WI38 (cell line): Measurements from ENCODE around the gene SFXN3.

Source experiments
- H3K4me3 ChIP-seq: 2 replicates; pipeline ENCODE4 v1.5.1; 2011; ENCODE audit warnings: low read depth, mild to moderate bottlenecking, control low read depth, low read length
- TF ChIP-seq, protein P1 (sequence below): IDR thresholded peaks from 2 replicates; pipeline ENCODE4 v1.5.1; 2012; ENCODE audit warnings: low read depth, mild to moderate bottlenecking, control low read depth, low read length

The SFXN3 gene

DNA sequence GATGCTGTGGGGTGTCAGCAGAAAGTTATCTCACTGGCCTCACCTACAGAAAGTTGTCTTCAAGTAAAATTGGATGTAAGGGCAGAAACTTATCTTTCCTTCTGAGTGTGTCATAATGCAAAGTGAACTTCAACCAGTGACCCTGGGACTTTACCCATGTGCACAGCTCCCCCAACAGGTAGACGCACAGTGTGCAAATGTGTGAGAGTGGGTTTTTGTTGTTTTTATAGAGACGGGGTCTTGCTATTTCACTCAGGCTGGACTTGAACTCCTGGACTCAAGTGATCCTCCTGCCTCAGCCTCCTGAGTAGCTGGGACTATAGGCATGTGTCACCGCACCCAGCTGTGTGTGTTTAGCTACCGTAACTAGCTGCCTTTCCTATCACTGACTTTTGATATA, 24.4 kb downstream of the SFXN3 start:
- TF ChIP-seq, protein P1, sequence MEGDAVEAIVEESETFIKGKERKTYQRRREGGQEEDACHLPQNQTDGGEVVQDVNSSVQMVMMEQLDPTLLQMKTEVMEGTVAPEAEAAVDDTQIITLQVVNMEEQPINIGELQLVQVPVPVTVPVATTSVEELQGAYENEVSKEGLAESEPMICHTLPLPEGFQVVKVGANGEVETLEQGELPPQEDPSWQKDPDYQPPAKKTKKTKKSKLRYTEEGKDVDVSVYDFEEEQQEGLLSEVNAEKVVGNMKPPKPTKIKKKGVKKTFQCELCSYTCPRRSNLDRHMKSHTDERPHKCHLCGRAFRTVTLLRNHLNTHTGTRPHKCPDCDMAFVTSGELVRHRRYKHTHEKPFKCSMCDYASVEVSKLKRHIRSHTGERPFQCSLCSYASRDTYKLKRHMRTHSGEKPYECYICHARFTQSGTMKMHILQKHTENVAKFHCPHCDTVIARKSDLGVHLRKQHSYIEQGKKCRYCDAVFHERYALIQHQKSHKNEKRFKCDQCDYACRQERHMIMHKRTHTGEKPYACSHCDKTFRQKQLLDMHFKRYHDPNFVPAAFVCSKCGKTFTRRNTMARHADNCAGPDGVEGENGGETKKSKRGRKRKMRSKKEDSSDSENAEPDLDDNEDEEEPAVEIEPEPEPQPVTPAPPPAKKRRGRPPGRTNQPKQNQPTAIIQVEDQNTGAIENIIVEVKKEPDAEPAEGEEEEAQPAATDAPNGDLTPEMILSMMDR, result no peak
- H3K4me3 ChIP-seq, result no peak overlapping the region

DNA sequence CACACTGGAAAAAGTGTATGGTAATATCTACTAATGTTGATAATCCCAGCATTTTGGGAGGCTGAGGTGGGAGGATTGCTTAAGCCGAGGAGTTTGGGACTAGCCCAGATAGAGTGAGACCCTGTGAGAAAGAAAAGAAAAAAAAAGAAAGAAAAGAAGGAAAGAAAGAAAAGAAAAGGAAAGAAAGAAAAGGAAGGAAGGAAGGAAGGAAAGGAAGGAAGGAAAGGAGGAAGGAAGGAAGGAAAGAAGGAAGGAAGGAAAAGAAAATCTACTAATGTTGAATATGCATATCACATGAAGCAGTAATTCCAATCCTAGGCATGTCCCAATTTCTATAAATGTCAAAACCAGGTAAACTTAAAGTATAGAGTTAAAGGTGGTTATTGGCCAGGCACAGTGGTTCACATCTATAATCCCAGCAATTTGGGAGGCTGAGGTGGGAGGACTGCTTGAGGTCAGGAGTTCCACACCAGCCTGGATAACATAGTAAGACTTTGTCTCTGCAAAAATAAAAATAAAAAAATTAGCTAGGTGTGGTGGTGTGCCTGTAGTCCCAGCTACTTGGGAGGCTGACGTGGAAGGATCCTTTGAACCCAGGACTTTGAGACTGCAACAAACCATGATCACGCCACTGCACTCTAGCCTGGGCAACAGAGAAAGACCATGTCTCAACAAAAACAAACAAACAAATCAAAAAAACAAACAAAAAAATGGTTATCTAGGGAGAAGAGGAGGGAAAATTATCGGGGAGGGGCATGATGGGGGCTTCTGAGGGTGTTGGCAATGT, 25.5 kb downstream of the SFXN3 start:
- no peak overlapping the region for H3K4me3 ChIP-seq
- TF ChIP-seq, protein P1, result no peak

DNA sequence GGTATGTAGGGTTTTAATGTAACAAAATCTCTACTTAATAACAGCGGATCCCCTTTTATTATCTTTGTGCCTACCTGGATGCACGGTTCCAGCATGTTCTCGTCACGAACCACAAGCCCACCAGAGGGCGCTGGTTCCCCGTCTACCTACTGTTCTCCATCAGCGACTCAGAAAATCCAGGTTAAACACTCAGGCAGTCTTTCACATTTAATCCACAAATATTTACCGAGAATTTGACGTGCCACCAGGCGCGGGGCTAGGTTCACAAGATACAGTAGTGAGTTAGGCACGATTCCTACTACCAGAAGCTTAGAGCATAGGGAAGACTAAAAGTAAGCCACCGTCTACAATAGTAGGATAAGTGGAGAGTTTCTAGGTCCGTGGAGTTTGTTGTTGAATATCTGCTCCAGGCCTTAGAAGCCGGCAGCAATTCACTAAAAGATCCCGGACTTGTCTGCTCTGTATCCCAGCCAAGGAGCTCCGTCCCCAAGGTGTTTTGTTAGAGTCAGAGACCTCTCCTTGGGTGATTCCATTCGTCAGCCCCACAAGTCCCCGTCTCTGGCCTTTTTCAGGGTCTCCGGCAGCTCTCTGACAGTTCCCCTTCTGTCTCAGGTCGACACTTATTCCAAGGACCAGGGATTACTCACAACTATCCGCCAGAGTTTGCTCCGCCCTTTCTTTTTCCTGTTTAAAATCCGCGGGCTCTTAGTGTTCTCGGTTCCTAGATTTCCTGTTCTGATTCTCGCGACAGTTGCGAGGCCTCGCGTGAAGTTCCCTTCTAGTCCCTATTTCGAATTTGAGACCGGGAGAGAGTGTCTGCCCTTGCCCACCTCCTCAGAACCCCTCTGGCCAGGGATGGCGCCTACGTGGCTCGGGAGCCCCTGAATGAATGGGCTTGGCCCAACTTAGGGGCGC, 29.3 kb downstream of the SFXN3 start:
- TF ChIP-seq, protein P1, result peak; percentile 78
- H3K4me3 ChIP-seq, result peak overlapping the region; percentile 87

DNA sequence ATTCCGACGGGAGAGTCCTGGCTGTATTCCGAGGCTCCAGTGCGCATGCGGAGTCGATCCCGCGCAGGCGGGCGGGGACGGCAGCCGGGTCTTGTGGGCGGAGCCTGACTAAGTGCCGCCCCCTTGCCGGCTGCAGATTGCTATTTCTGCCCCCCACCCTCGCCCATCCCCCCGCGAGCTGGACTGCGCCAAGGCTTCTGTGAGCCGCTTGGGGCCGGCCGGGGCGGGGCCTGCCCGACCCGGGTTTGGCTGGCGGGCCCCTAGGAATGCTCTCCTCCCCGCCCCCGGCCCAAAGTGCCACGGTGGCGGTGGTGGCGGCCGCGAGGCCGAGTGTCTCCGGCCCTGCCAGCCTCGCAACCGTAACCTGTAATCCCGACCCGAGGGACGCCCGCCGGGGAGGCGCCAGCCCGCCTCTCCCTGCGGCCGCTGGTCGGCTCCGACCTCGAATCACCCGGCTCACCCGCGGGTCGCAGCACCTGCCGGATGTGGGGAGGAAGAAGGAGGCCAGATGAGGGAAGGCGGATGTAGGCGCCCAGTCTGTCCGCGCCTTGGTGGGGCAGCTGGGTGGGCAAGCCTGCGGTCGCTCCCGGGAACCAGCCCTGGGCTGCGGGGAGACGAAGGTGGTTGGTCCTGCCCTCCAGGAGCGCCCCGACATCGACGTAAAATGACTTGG, 30.1 kb downstream of the SFXN3 start:
- TF ChIP-seq, protein P1, result no peak
- peak overlapping the region; percentile 87 for H3K4me3 ChIP-seq

DNA sequence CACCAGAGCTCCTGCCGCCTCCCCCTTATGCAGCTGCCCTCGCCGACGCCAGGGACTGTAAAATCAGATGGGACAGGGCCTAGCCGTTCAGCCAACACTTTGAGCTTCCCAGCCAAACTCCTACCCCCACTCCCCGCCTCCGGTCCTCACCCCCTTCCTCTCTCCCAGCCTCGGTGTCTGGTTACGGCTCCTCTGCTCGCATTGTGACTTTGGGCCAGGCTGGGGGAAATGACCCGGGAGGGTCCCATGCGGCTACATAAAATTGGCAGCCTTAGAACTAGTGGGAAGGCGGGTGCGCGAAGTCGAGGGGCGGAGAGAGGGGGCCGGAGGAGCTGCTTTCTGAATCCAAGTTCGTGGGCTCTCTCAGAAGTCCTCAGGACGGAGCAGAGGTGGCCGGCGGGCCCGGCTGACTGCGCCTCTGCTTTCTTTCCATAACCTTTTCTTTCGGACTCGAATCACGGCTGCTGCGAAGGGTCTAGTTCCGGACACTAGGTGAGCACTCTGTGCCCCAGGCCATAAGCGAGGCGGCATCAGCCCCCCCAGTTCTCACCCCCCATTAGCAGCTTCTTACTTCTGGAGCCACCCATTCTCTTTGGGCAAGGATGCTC, 30.7 kb downstream of the SFXN3 start, which contains the start of gene KAZALD1:
Gene KAZALD1 (plus strand): TSS at position 366 of the 608 bp plus-strand sequence. CDS start 604 bp downstream, outside the sequence.
- H3K4me3 ChIP-seq, result peak within 1 kb of the TSS; percentile 87
- TF ChIP-seq, protein P1, result no peak

DNA sequence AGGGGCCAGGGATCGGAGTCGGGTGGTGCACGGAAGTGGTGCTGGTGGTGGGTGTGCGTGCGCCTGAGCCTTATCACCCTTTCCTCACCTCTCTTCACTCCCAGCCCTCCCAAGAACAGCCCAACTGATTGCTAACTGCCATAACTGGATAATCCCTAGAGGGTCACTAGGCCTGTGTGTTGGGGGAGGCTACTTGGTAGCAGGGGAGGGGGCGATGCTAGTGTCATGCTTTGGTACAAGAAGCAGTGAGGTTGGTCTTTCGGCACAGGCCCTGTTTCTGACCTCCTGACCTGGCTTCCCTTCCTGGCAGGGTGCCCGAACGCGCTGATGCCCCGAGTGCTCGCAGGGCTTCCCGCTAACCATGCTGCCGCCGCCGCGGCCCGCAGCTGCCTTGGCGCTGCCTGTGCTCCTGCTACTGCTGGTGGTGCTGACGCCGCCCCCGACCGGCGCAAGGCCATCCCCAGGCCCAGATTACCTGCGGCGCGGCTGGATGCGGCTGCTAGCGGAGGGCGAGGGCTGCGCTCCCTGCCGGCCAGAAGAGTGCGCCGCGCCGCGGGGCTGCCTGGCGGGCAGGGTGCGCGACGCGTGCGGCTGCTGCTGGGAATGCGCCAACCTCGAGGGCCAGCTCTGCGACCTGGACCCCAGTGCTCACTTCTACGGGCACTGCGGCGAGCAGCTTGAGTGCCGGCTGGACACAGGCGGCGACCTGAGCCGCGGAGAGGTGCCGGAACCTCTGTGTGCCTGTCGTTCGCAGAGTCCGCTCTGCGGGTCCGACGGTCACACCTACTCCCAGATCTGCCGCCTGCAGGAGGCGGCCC, 31.4 kb downstream of the SFXN3 start:
- H3K4me3 ChIP-seq, result peak overlapping the region; percentile 87
- TF ChIP-seq, protein P1, result peak; percentile 67
